Measurements from ENCODE around the gene TRMT61A. TPM values are rescaled to one million over a fixed set of nuclear protein-coding genes. Genes with fewer than 3 reads are reported as not detected.

Gene TRMT61A
- total and polyA plus RNA-seq, 2 of the 13 experiments (the other 11 are each of a cell fraction or from before 2014, with no cell fraction given): 6.5 to 13.6 TPM

DNA sequence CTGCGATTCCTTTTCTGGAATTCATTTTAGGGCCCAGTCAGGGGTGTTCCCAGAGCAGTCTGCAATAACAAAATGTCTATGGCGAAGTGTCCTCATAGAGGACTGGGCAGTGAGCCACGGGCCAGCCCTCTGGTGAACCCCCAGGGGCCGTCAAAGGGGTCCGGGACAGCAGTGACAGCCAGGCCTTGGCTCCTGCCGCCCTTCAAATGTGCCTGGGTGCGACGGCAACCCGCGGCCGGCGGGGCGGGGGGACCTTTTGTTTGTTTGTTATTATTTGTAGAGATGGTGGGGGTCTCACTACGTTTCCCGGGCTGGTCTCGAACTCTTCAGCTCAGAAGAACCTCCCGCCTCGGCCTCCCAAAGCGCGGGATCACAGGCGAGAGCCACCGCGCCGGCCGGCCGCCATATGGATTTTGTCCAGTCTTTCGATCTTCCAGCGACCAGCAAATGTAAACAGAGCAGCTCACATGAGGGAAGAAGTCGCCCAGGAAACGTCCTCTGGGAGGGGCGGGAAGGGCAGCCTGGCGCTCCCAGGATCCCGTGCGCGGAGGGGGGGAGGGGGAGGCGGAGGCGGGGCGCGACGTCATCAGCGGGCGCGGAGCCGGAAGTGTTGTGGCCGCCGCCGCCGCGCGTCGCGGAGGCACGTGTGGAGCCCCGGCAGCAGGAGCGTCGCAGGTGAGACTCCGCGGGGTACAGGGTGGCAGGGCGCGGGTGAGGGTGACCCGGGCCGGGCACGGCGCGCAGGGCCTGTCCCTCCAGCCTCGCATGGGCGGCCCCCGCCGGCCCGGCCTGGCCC is at the start of gene TRMT61A (continued):
- TF ChIP-seq, protein P1, sequence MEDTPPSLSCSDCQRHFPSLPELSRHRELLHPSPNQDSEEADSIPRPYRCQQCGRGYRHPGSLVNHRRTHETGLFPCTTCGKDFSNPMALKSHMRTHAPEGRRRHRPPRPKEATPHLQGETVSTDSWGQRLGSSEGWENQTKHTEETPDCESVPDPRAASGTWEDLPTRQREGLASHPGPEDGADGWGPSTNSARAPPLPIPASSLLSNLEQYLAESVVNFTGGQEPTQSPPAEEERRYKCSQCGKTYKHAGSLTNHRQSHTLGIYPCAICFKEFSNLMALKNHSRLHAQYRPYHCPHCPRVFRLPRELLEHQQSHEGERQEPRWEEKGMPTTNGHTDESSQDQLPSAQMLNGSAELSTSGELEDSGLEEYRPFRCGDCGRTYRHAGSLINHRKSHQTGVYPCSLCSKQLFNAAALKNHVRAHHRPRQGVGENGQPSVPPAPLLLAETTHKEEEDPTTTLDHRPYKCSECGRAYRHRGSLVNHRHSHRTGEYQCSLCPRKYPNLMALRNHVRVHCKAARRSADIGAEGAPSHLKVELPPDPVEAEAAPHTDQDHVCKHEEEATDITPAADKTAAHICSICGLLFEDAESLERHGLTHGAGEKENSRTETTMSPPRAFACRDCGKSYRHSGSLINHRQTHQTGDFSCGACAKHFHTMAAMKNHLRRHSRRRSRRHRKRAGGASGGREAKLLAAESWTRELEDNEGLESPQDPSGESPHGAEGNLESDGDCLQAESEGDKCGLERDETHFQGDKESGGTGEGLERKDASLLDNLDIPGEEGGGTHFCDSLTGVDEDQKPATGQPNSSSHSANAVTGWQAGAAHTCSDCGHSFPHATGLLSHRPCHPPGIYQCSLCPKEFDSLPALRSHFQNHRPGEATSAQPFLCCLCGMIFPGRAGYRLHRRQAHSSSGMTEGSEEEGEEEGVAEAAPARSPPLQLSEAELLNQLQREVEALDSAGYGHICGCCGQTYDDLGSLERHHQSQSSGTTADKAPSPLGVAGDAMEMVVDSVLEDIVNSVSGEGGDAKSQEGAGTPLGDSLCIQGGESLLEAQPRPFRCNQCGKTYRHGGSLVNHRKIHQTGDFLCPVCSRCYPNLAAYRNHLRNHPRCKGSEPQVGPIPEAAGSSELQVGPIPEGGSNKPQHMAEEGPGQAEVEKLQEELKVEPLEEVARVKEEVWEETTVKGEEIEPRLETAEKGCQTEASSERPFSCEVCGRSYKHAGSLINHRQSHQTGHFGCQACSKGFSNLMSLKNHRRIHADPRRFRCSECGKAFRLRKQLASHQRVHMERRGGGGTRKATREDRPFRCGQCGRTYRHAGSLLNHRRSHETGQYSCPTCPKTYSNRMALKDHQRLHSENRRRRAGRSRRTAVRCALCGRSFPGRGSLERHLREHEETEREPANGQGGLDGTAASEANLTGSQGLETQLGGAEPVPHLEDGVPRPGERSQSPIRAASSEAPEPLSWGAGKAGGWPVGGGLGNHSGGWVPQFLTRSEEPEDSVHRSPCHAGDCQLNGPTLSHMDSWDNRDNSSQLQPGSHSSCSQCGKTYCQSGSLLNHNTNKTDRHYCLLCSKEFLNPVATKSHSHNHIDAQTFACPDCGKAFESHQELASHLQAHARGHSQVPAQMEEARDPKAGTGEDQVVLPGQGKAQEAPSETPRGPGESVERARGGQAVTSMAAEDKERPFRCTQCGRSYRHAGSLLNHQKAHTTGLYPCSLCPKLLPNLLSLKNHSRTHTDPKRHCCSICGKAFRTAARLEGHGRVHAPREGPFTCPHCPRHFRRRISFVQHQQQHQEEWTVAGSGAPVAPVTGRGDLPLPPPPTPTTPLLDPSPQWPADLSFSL (CRISPR knock-in tag; IDR thresholded peaks at IDR 0.05): no peak; the same call in 1 of the 2 replicates
- no peak for TF ChIP-seq ZNF44 (CRISPR knock-in tag; IDR thresholded peaks at IDR 0.05)
- no peak for TF ChIP-seq ELF4 (CRISPR knock-in tag; IDR thresholded peaks at IDR 0.05; ENCODE audit: borderline replicate concordance)
- TF ChIP-seq ZSCAN9 (CRISPR knock-in tag; IDR thresholded peaks at IDR 0.05; ENCODE audit: borderline replicate concordance): peak; percentile 2; the same call in 1 of the 2 replicates
- peak; percentile 77 for TF ChIP-seq ZMYM3 (CRISPR knock-in tag; IDR thresholded peaks at IDR 0.05)
- TF ChIP-seq SIN3A (IDR thresholded peaks at IDR 0.05; ENCODE audit: borderline replicate concordance, low read depth, low read length): peak; percentile 89; the same call in 1 of the 2 replicates
- no peak for TF ChIP-seq FOSL1 (CRISPR knock-in tag; IDR thresholded peaks at IDR 0.05; ENCODE audit: borderline replicate concordance)
- no peak for TF ChIP-seq KLF12 (CRISPR knock-in tag; IDR thresholded peaks at IDR 0.05; ENCODE audit: borderline replicate concordance)
- TF ChIP-seq ZMYM4 (CRISPR knock-in tag; IDR thresholded peaks at IDR 0.05): peak; percentile 24; the same call in 1 of the 2 replicates
- TF ChIP-seq, protein P2, sequence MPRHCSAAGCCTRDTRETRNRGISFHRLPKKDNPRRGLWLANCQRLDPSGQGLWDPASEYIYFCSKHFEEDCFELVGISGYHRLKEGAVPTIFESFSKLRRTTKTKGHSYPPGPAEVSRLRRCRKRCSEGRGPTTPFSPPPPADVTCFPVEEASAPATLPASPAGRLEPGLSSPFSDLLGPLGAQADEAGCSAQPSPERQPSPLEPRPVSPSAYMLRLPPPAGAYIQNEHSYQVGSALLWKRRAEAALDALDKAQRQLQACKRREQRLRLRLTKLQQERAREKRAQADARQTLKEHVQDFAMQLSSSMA (CRISPR knock-in tag; IDR thresholded peaks at IDR 0.05): no peak
- no peak for TF ChIP-seq SMAD9 (CRISPR knock-in tag; IDR thresholded peaks at IDR 0.05)
- TF ChIP-seq GPN1 (CRISPR knock-in tag; IDR thresholded peaks at IDR 0.05; ENCODE audit: borderline replicate concordance): no peak
- TF ChIP-seq GATA4 (IDR thresholded peaks at IDR 0.05; ENCODE audit: borderline replicate concordance, low read depth): peak; percentile 29; the same call in 1 of the 2 replicates
- no peak for TF ChIP-seq DBP (CRISPR knock-in tag; IDR thresholded peaks at IDR 0.05; ENCODE audit: not compliant biosample characterization)
- no peak for TF ChIP-seq RAD21 (CRISPR knock-in tag; IDR thresholded peaks at IDR 0.05)
- TF ChIP-seq ZNF362 (CRISPR knock-in tag; IDR thresholded peaks at IDR 0.05; ENCODE audit: borderline replicate concordance): peak; percentile 23; the same call in 1 of the 2 replicates
- no peak for TF ChIP-seq SP140L (CRISPR knock-in tag; IDR thresholded peaks at IDR 0.05; ENCODE audit: borderline replicate concordance)
